Endothelial cell of umbilical vein (primary cell): ENCODE results near the gene IMPA2. TPM values are rescaled to one million over a fixed set of nuclear protein-coding genes. Genes with fewer than 3 reads are reported as not detected.

Source experiments
- BruUV-seq: library from RNA; stranded (reverse); fragments of 400-500 nt; replicated peaks from 2 replicates; lab custom pipeline; 2021; lab: Mats Ljungman, UMichigan
- CTCF ChIA-PET: fragments of 300-600, 350-600 bp; sonication (Branson Sonifier 250); formaldehyde crosslinking; loops from one replicate; lab custom pipeline; 2021; ENCODE audit warnings: antibody characterized with exemption, inconsistent platforms; lab: Charles Lee
- POLR2A ChIA-PET: fragments of 300-600, 350-600 bp; sonication (Branson Sonifier 250); formaldehyde crosslinking; loops from one replicate; lab custom pipeline; 2021; ENCODE audit warnings: antibody characterized with exemption, inconsistent platforms; lab: Charles Lee
- DNase-seq: peaks from one replicate; pipeline ENCODE4 v3.0.0-alpha.2; 2011; ENCODE audit warnings: low read depth, low spot score
- FAIRE-seq: peaks from 2 replicates; lab custom pipeline; 2011; peaks lifted over from hg19 to GRCh38; lab: Jason Lieb, UNC
- H2AFZ ChIP-seq: 2 replicates; pipeline ENCODE4 v1.6.0; 2012; ENCODE audit warnings: low read depth, low read length, control low read depth, inconsistent platforms
- H3K27ac ChIP-seq: 2 replicates; pipeline ENCODE4 v1.5.1; 2011; ENCODE audit warnings: low read depth, mild to moderate bottlenecking, control low read depth, low read length, moderate library complexity; ENCODE audit not compliant: insufficient read depth
- H3K27me3 ChIP-seq, 2 experiments: 2 replicates each; pipeline versions ENCODE4 v1.6.0 to v1.6.1; 2011; ENCODE audit warnings: low read length in 2 of 2, mixed read lengths in 1 of 2; ENCODE audit not compliant: control insufficient read depth in 2 of 2, insufficient read depth in 2 of 2
- H3K36me3 ChIP-seq, 2 experiments: 2 replicates in 1 of 2; 3 replicates in 1 of 2; pipeline ENCODE4 v1.5.1; 2011; ENCODE audit warnings: low read length in 2 of 2, mild to moderate bottlenecking in 1 of 2, moderate library complexity in 1 of 2; ENCODE audit not compliant: control insufficient read depth in 2 of 2, insufficient read depth in 2 of 2; ENCODE audit errors: extremely low read depth in 1 of 2
- H3K4me1 ChIP-seq: 3 replicates; pipeline ENCODE4 v1.5.1; 2011; ENCODE audit warnings: mild to moderate bottlenecking, low read length; ENCODE audit not compliant: control insufficient read depth, insufficient read depth; ENCODE audit errors: extremely low read depth
- H3K4me2 ChIP-seq: 2 replicates; pipeline ENCODE4 v1.6.1; 2011; ENCODE audit warnings: low read length, control low read depth, mixed read lengths; ENCODE audit not compliant: insufficient read depth
- H3K4me3 ChIP-seq, 3 experiments: fragments of 200-600 bp in 1 of 3; sonication (generic), shearing (Covaris generic) in 1 of 3; replicated peaks in 1 of 3; 2 replicates each; pipeline ENCODE4 v1.5.1; 2011 to 2016; ENCODE audit warnings: control low read depth in 3 of 3, low read length in 3 of 3, mild to moderate bottlenecking in 2 of 3, inconsistent platforms in 1 of 3, low read depth in 1 of 3, moderate library complexity in 1 of 3; ENCODE audit not compliant: insufficient read depth in 1 of 3
- H3K79me2 ChIP-seq: 2 replicates; pipeline ENCODE4 v1.6.0; 2012; ENCODE audit warnings: low read length, inconsistent platforms; ENCODE audit not compliant: control insufficient read depth, insufficient read depth
- H3K9ac ChIP-seq: replicated peaks from 2 replicates; pipeline ENCODE3; 2011; ENCODE audit warnings: low read length, control low read depth; ENCODE audit not compliant: insufficient read depth; ENCODE audit errors: extremely low read depth
- H3K9me1 ChIP-seq: replicated peaks from 3 replicates; pipeline ENCODE4 v1.6.0; 2011; ENCODE audit warnings: mild to moderate bottlenecking, low read length; ENCODE audit not compliant: control insufficient read depth, insufficient read depth; ENCODE audit errors: extremely low read depth
- H3K9me3 ChIP-seq: replicated peaks from 2 replicates; pipeline ENCODE4 v1.5.1; 2012; ENCODE audit warnings: low read length, inconsistent platforms; ENCODE audit not compliant: control insufficient read depth, insufficient read depth
- H4K20me1 ChIP-seq: replicated peaks from 2 replicates; pipeline ENCODE3; 2011; ENCODE audit warnings: mild to moderate bottlenecking, low read length; ENCODE audit not compliant: control insufficient read depth, insufficient read depth; ENCODE audit errors: extremely low read depth
- EZH2 ChIP-seq: IDR thresholded peaks from 2 replicates; pipeline ENCODE4 v1.6.1; 2012; ENCODE audit warnings: borderline replicate concordance, low read depth, mild to moderate bottlenecking, moderate library complexity, low read length, inconsistent platforms; ENCODE audit not compliant: severe bottlenecking
- FOS ChIP-seq: IDR thresholded peaks from 2 replicates; pipeline ENCODE4 v1.6.1; 2011; ENCODE audit warnings: mild to moderate bottlenecking, low read length, moderate library complexity, borderline replicate concordance; ENCODE audit not compliant: insufficient read depth
- GATA2 ChIP-seq: IDR thresholded peaks from 2 replicates; pipeline ENCODE4 v1.7.0; 2011; ENCODE audit warnings: low read depth, mild to moderate bottlenecking, moderate library complexity, mixed read lengths, low read length; ENCODE audit not compliant: insufficient read length, insufficient read depth
- JUN ChIP-seq: IDR thresholded peaks from 2 replicates; pipeline ENCODE4 v1.6.1; 2011; ENCODE audit warnings: borderline replicate concordance, low read depth; ENCODE audit not compliant: insufficient read length, insufficient read depth
- MYC ChIP-seq: IDR thresholded peaks from one replicate; pipeline ENCODE4 v1.6.1; 2011; ENCODE audit warnings: mild to moderate bottlenecking, low read depth, low read length
- POLR2A ChIP-seq: IDR thresholded peaks from 2 replicates; pipeline ENCODE4 v1.6.1; 2012; ENCODE audit warnings: low read depth, mild to moderate bottlenecking, control low read depth, low read length
- POLR2AphosphoS5 ChIP-seq: IDR thresholded peaks from 2 replicates; pipeline ENCODE4 v1.6.1; 2012; ENCODE audit warnings: low read depth, mild to moderate bottlenecking, control low read depth, low read length, moderate library complexity; ENCODE audit not compliant: insufficient read depth
- dilution Hi-C: fragments of 300-500 bp; cut with MboI; formaldehyde crosslinking; loops from one replicate; pipeline ENCODE4 v1.15.0; 2019; ENCODE audit warnings: low sequenced_read_pairs; ENCODE audit not compliant: extremely low pct_ligation_motif_present
- intact Hi-C: fragments of 100-400 bp; cut with micrococcal nuclease; formaldehyde crosslinking; loops from one replicate; pipeline ENCODE4 v1.10.0; 2022
- polyA plus RNA-seq, 4 experiments: library from polyadenylated mRNA; depleted of rRNA in 3 of 4; stranded (reverse) in 3 of 4; unstranded in 1 of 4; fragments of >200 nt; gene quantifications; 2 replicates each; pipeline versions ENCODE4 v1.2.1 to v1.2.3, GENCODE V29; 2011 to 2012; ENCODE audit warnings: missing spikeins in 1 of 4
- total RNA-seq: library from RNA; stranded (reverse); gene quantifications from 2 replicates; pipeline ENCODE4 v1.2.3, GENCODE V29; 2021
- TF ChIP-seq, protein P1 (sequence below): IDR thresholded peaks from 2 replicates; pipeline ENCODE4 v1.6.1; 2011; ENCODE audit not compliant: insufficient read depth, insufficient read length
- TF ChIP-seq, protein P2 (sequence below), 2 donors: IDR thresholded peaks; 1 replicate in 1 of 2; 2 replicates in 1 of 2; pipeline ENCODE4 v1.5.1; 2011; ENCODE audit warnings: low read length in 2 of 2, mild to moderate bottlenecking in 2 of 2, moderate library complexity in 2 of 2, control low read depth in 1 of 2, inconsistent platforms in 1 of 2, low read depth in 1 of 2; ENCODE audit not compliant: insufficient read depth in 1 of 2; ENCODE audit errors: extremely low read depth in 1 of 2

The IMPA2 gene
- total and polyA plus RNA-seq, 2 donors (not counting 3 experiments of a cell fraction or from before 2014, with no cell fraction given): 6.1 to 8.0 TPM

DNA sequence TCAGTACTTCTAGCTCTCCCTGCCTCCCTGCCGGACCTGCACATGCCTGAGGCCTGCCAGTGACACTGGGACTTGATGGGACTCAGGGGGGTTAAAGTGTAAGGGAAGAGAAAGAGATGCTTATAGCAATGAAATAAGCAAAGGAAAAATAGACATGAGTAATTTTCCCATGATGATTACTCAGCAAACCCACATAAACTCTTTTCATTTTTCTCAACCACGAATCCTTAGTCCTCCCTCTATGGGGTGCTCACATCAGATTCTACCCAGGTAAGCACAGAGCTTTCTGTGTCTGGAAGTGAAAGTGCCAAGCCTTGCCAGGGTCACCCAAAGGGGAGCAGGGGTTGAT is 67.5 kb downstream of the IMPA2 start:
- dilution Hi-C loops: no loop called here
- DNase-seq (no peak), FAIRE-seq (no peak)
- Histone ChIP-seq H3K4me1 (no peaks in the 10 kb centered on the region), H2AFZ (no peak overlapping the region), H3K27me3 (peaks cover 6 to 15% of the 10 kb centered on the region in 2 experiments), H3K4me3 (no peak overlapping the region), H3K9ac (no peak overlapping the region), H3K9me1 (no peaks in the 10 kb centered on the region), H4K20me1 (no peaks in the 10 kb centered on the region), H3K9me3 (no peaks in the 10 kb centered on the region), H3K4me2 (no peak overlapping the region), H3K79me2 (no peaks in the 10 kb centered on the region), H3K27ac (no peak overlapping the region), H3K36me3 (no peaks in the 10 kb centered on the region)
- no TSS peak for BruUV-seq
- intact Hi-C loops: no loop called here
- ChIA-PET POLR2A (interaction anchor here (0.6 kb wide), 1 partner anchor 251 kb away, joined by 3 read pairs; no protein-coding TSS in a partner anchor), CTCF (no interaction called here)
- TF ChIP-seq GATA2 (no peak), POLR2AphosphoS5 (no peak), EZH2 (no peak), POLR2A (no peak), MYC (no peak), JUN (no peak), FOS (no peak)
- TF ChIP-seq, protein P1, sequence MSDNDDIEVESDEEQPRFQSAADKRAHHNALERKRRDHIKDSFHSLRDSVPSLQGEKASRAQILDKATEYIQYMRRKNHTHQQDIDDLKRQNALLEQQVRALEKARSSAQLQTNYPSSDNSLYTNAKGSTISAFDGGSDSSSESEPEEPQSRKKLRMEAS: no peak
- TF ChIP-seq, protein P2, sequence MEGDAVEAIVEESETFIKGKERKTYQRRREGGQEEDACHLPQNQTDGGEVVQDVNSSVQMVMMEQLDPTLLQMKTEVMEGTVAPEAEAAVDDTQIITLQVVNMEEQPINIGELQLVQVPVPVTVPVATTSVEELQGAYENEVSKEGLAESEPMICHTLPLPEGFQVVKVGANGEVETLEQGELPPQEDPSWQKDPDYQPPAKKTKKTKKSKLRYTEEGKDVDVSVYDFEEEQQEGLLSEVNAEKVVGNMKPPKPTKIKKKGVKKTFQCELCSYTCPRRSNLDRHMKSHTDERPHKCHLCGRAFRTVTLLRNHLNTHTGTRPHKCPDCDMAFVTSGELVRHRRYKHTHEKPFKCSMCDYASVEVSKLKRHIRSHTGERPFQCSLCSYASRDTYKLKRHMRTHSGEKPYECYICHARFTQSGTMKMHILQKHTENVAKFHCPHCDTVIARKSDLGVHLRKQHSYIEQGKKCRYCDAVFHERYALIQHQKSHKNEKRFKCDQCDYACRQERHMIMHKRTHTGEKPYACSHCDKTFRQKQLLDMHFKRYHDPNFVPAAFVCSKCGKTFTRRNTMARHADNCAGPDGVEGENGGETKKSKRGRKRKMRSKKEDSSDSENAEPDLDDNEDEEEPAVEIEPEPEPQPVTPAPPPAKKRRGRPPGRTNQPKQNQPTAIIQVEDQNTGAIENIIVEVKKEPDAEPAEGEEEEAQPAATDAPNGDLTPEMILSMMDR (IDR thresholded peaks at IDR 0.05; ENCODE audit: extremely low read depth in 1 of 2, insufficient read depth in 1 of 2, low read depth in 1 of 2, low read length in 2 of 2): no peak
